GM12878 (cell line): Measurements from ENCODE around the gene BICD1.

Source experiments
- CHD2 ChIP-seq: IDR thresholded peaks from 2 replicates; pipeline ENCODE4 v1.6.1; 2011; ENCODE audit warnings: low read depth, low read length, improper control_type of control experiment, borderline replicate concordance
- CTCF ChIP-seq, 3 experiments: IDR thresholded peaks in 2 of 3; conservative IDR thresholded peaks in 1 of 3; 2 replicates each; pipeline ENCODE4 v1.5.1; 2011; ENCODE audit warnings: low read depth in 3 of 3, low read length in 3 of 3, mild to moderate bottlenecking in 3 of 3, control low read depth in 2 of 3, moderate library complexity in 2 of 3, inconsistent platforms in 1 of 3, mixed read lengths in 1 of 3; ENCODE audit not compliant: control insufficient read depth in 2 of 3, insufficient read depth in 1 of 3; ENCODE audit errors: extremely low read depth in 1 of 3
- E2F8 ChIP-seq: fragments of 450-650 bp; IDR thresholded peaks from 2 replicates; pipeline ENCODE4 v1.6.1; 2018; ENCODE audit warnings: mild to moderate bottlenecking, low read depth, moderate library complexity; ENCODE audit not compliant: partially characterized antibody
- HCFC1 ChIP-seq: fragments of 150-350 bp; IDR thresholded peaks from 2 replicates; pipeline ENCODE4 v1.6.1; 2014; ENCODE audit warnings: low read length
- PKNOX1 ChIP-seq: fragments of 450-650 bp; IDR thresholded peaks from 2 replicates; pipeline ENCODE4 v1.6.1; 2016; ENCODE audit warnings: mild to moderate bottlenecking
- POLR2A ChIP-seq: IDR thresholded peaks from 2 replicates; pipeline ENCODE4 v1.6.1; 2011; ENCODE audit warnings: low read depth, mild to moderate bottlenecking, low read length
- PRDM15 ChIP-seq: fragments of 450-650 bp; formaldehyde crosslinking; IDR thresholded peaks from 2 replicates; pipeline ENCODE4 v1.4.0; 2020; ENCODE audit warnings: mild to moderate bottlenecking, moderate library complexity
- USF2 ChIP-seq: IDR thresholded peaks from 2 replicates; pipeline ENCODE4 v1.6.1; 2011; ENCODE audit warnings: low read depth, low read length, improper control_type of control experiment, borderline replicate concordance

- TF ChIP-seq CHD2 (no peak), POLR2A (no peak), USF2 (no peak), CTCF (IDR thresholded peaks at IDR 0.05 in 2 of 3, conservative IDR thresholded peaks at IDR 0.05 in 1 of 3; ENCODE audit: control insufficient read depth in 2 of 3, extremely low read depth in 1 of 3, insufficient read depth in 1 of 3, low read depth in 3 of 3, low read length in 3 of 3) (no peak), PKNOX1 (no peak), HCFC1 (no peak), PRDM15 (CRISPR knock-in tag) (no peak), E2F8 (no peak)
Measured at GRCh38 chr12:32264961-32265360, 158.3 kb downstream of the BICD1 start.
